HEK293T (cell line): ENCODE measurements around the gene MME.

Source experiments
- ARNT ChIP-seq: fragments of 450-650 bp; IDR thresholded peaks from 2 replicates; pipeline ENCODE4 v1.6.1; 2017; ENCODE audit warnings: mild to moderate bottlenecking
- BHLHE40 ChIP-seq: fragments of 450-650 bp; IDR thresholded peaks from 2 replicates; pipeline ENCODE4 v1.6.1; 2016; ENCODE audit warnings: mild to moderate bottlenecking, moderate library complexity, borderline replicate concordance
- CTBP1 ChIP-seq: fragments of 450-650 bp; IDR thresholded peaks from 2 replicates; pipeline ENCODE4 v1.6.1; 2016; ENCODE audit warnings: borderline replicate concordance
- ELF4 ChIP-seq: fragments of 450-650 bp; IDR thresholded peaks from 2 replicates; pipeline ENCODE4 v1.6.1; 2017; ENCODE audit warnings: antibody characterized with exemption
- FOXA1 ChIP-seq: fragments of 450-650 bp; IDR thresholded peaks from 2 replicates; pipeline ENCODE4 v1.6.1; 2016; ENCODE audit warnings: mild to moderate bottlenecking
- SP1 ChIP-seq: fragments of 450-650 bp; IDR thresholded peaks from 2 replicates; pipeline ENCODE4 v1.6.1; 2017
- SUZ12 ChIP-seq: fragments of 450-650 bp; IDR thresholded peaks from 2 replicates; pipeline ENCODE4 v1.6.1; 2016; ENCODE audit warnings: mild to moderate bottlenecking
- TARDBP ChIP-seq: fragments of 450-650 bp; IDR thresholded peaks from 2 replicates; pipeline ENCODE4 v1.6.1; 2016
- ZNF384 ChIP-seq: fragments of 450-650 bp; IDR thresholded peaks from 2 replicates; pipeline ENCODE4 v1.6.1; 2016

GRCh38 chr3:155196131-155197021 is 116.3 kb downstream of the MME start:
- TF ChIP-seq SUZ12 (no peak), ELF4 (no peak), ZNF384 (no peak), ARNT (no peak), CTBP1 (no peak), TARDBP (no peak), FOXA1 (no peak), BHLHE40 (no peak), SP1 (no peak)
